GM06990 (cell line): ENCODE results near the gene CHRNA7.

Experiments
- DNase-seq: peaks from one replicate; pipeline ENCODE4 v3.0.0-alpha.2; 2011; ENCODE audit not compliant: insufficient read length; ENCODE audit errors: extremely low read depth
- H3K27me3 ChIP-seq: replicated peaks from 2 replicates; pipeline ENCODE4 v1.6.0; 2011; ENCODE audit warnings: low read length; ENCODE audit not compliant: control insufficient read depth, insufficient read depth
- H3K36me3 ChIP-seq: 2 replicates; pipeline ENCODE4 v1.5.1; 2011; ENCODE audit warnings: low read length; ENCODE audit not compliant: control insufficient read depth, insufficient read depth
- H3K4me3 ChIP-seq: replicated peaks from 2 replicates; pipeline ENCODE4 v1.5.1; 2011; ENCODE audit warnings: low read depth, mild to moderate bottlenecking, control low read depth, low read length
- TF ChIP-seq, protein P1 (sequence below): IDR thresholded peaks from 2 replicates; pipeline ENCODE4 v1.5.1; 2011; ENCODE audit warnings: low read length, control low read depth, mild to moderate bottlenecking, inconsistent platforms; ENCODE audit not compliant: insufficient read depth, poor library complexity, severe bottlenecking

The CHRNA7 gene

DNA sequence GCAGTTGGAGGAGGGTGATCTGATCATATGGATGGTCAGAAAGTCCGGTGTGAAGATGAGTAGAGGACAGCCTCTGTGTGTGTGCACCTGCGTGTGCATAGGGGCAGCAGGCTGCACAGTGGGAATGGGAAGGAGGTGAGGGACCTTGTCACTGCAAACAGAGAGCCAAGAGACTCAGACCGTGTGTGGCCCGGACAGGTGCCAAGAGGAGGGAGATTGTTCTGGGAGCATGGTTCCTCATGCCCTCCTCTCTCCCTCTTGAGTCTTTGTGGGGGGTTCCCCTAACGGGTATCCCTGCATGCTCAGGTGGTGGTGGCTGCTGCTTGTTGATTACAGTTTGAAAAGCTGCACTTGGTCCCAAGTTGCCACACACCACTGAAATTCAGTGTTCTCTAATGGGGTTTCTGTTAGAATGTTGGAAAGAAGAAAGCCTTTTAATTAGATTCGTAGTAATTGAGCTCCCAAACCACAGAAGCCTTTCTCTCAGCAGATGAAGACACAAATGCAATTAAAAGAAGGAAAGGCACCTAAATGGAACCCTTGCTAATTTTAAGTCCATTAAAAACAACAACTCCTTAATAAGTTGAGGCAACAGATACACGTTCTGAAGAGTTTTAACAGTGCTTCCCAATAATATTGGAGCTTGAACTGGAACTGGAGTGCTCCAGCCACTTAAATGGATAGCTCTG lies 68.9 kb downstream of the CHRNA7 start:
- no peaks in the 10 kb centered on the region for H3K36me3 ChIP-seq

DNA sequence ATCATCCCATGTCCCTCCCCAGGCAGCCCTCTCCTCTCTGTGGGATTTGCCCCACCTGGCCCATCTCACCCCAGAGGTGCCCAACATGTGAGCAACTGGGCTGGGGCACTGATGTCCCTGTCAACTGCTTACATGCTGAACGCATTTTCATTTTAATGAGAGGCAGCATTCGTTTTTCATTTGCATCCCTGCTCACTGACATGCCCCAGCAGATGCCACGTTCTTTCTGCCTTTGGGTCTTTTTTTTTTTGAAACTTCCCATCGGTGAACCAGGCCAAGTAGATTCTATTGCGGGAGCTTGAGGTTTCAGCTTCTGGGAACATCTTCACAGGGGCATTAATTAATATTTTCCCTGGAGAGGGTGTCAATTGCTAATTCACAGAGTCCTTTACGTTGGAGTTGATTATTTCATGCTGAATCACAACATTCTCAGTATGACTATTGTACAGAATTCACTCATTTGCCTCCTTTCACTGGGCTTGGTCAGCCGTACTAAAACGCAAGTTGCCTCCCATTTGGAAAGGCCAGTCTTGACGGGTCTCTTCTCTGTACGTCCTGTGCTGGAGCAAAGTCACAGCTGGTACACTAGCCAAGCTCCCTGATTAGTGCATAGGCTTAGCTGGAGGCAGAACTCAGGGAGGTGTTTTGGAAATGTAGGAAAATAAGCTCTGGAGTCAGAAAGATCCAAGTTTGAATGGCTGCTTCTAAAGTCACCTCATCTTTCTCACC lies 69.8 kb downstream of the CHRNA7 start:
- TF ChIP-seq, protein P1, sequence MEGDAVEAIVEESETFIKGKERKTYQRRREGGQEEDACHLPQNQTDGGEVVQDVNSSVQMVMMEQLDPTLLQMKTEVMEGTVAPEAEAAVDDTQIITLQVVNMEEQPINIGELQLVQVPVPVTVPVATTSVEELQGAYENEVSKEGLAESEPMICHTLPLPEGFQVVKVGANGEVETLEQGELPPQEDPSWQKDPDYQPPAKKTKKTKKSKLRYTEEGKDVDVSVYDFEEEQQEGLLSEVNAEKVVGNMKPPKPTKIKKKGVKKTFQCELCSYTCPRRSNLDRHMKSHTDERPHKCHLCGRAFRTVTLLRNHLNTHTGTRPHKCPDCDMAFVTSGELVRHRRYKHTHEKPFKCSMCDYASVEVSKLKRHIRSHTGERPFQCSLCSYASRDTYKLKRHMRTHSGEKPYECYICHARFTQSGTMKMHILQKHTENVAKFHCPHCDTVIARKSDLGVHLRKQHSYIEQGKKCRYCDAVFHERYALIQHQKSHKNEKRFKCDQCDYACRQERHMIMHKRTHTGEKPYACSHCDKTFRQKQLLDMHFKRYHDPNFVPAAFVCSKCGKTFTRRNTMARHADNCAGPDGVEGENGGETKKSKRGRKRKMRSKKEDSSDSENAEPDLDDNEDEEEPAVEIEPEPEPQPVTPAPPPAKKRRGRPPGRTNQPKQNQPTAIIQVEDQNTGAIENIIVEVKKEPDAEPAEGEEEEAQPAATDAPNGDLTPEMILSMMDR = no peak
- peak; percentile 39 for DNase-seq
- Histone ChIP-seq H3K27me3 (no peaks in the 10 kb centered on the region; the same call in none of the 2 replicates), H3K36me3 (no peaks in the 10 kb centered on the region), H3K4me3 (no peak overlapping the region)

More for the DNA sequence above, 68.9 kb downstream of the CHRNA7 start:
- no peaks in the 10 kb centered on the region; the same call in none of the 2 replicates for H3K27me3 ChIP-seq
- no peak for DNase-seq
- TF ChIP-seq, protein P1 = no peak
- H3K4me3 ChIP-seq = no peak overlapping the region

DNA sequence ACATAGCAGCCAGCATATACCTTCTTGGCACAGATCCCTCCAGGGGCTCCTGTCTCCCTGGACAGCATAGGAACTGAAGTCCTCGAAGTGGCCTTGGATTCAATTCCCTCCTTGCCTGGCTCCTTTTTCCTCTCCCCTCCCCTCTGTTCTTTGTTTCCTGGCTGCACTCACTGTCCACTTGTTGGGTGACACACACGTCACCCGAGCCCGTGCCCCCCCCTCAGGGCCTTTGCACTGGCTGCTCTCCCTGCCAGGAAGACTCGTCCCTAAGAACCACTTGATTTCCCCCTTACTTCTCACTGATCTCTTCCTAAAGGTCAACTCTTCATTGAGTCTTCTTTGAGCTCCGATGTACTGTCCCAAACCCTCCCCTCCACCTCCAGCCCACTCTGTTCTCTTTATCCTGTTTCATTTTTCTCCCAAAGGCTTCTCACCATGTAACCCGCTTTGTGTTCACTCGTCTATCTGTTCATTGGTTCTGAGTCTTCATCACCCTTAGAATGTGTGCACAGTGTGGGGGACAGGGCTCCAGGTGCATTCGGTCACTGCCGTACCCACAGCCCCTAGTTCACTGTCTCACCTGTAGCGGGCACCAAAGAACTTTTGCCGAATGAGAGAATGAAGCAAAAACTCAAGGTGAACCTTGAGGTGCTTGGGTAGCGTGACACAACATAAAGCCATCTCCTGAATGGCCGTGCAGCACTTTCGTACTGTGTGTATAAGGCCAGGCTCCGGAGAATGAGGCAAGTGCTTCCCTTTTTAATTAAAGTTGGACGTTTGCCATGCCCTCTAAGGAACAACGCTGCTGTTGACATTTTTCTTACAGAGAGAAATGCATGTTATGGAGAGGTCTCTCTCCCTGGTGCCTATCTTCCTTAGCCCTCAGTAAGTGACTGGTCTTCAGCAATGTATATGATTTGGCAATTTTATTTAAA lies 74.0 kb downstream of the CHRNA7 start:
- TF ChIP-seq, protein P1 = peak; percentile 68
- Histone ChIP-seq H3K36me3 (no peaks in the 10 kb centered on the region), H3K4me3 (no peak overlapping the region), H3K27me3 (peaks cover 2% of the 10 kb centered on the region; the same call in 1 of the 2 replicates)
- DNase-seq = no peak

DNA sequence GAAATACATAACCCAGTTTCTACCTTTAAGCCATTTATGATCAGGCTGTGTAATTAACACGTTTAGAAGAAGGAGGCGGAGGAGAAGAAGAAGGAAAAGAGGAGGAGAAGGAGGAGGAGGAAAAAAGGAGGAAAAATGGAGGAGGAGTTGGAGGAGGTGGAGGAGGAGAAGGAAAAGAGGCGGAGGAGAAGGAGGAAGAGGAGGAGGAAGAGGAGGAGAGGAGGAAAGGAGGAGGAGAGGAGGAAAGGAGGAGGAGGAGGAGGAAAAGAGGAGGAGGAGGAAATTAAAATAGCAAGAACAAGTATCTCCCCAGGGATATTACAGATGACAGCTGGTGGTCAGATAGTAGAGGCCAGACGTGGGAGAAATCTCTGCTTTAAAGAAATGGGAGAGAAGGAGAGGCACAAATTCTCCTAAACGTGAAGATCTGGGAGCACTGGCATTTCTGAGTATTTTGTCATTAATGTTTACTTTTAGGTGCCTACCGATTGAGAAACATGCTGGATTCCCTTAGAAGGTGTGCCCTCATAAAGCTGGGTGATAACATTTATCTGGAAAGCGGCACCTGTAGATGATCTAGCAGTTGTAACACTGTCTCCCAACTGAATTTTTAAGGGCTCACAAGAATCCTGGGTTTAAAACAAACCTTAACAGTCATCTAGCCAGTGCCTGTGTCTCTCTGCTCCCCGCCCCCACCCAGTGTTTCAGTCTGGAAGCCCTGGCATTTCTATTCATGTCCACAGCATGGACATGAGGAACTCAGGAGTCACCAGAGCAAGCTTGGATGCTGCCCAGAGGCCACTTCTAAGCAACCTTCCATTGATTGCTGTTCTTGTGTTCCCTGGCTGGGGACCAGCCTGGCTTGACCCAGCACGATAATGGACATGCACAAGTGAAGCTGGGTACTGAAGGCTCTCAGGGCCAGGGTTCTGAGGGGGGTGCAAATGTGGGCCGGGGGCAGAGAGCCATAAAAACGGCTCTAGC lies 75.2 kb downstream of the CHRNA7 start:
- Histone ChIP-seq H3K4me3 (no peak overlapping the region), H3K36me3 (no peaks in the 10 kb centered on the region), H3K27me3 (peaks cover 4% of the 10 kb centered on the region)
- DNase-seq = no peak
- TF ChIP-seq, protein P1 = no peak
